K562 (cell line): ENCODE data around the gene TRPM2. TPM values are rescaled to one million over a fixed set of nuclear protein-coding genes. Genes with fewer than 3 reads are reported as not detected.
A peak's percentile ranks its signal among the peaks of the same experiment; 100 is the strongest.

Experiments used
- ATAC-seq: fragments of 200-7000 bp; cut with Tn5 transposase; 3 replicates; pipeline ENCODE4 v1.9.1; 2020; ENCODE audit warnings: moderate library complexity
- BruUV-seq: library from RNA; stranded (reverse); fragments of 400-500 nt; replicated peaks from 2 replicates; lab custom pipeline; 2021; lab: Mats Ljungman, UMichigan
- CTCF ChIA-PET: fragments of 300-600 bp; formaldehyde crosslinking; extraction: SDS; loops from one replicate; lab custom pipeline; 2021; ENCODE audit warnings: low intra/inter-chr PET ratio; lab: Yijun Ruan, JAX
- POLR2A ChIA-PET: fragments of 300-600, 350-650 bp; sonication (Branson Sonifier 250); formaldehyde crosslinking; extraction: SDS; loops from one replicate; lab custom pipeline; 2021; ENCODE audit warnings: antibody characterized with exemption, inconsistent platforms; lab: Yijun Ruan, JAX
- DNase-seq, 4 experiments: peaks; one replicate each; pipeline versions ENCODE4 v3.0.0 to v3.0.0-alpha.2; 2011 to 2018; ENCODE audit warnings: low spot score in 3 of 4, mixed read lengths in 3 of 4; ENCODE audit errors: extremely low read depth in 1 of 4
- FAIRE-seq: peaks from 2 replicates; lab custom pipeline; 2011; peaks lifted over from hg19 to GRCh38; lab: Jason Lieb, UNC
- H2AFZ ChIP-seq: 2 replicates; pipeline ENCODE4 v1.6.0; 2011; ENCODE audit warnings: low read depth, low read length, control low read depth, inconsistent platforms
- H3K27ac ChIP-seq: fragments of 200-600 bp; 3 replicates; pipeline ENCODE4 v1.8.0; 2011; ENCODE audit warnings: low read depth, mild to moderate bottlenecking, control low read depth, inconsistent platforms, low read length, moderate library complexity, mixed read lengths; ENCODE audit errors: extremely low read depth
- H3K27me3 ChIP-seq, 2 experiments: fragments of 300-600 bp in 1 of 2; 2 replicates in 1 of 2; 3 replicates in 1 of 2; pipeline versions ENCODE4 v1.6.0 to v1.8.0; 2011; ENCODE audit warnings: inconsistent platforms in 2 of 2, low read length in 2 of 2, mild to moderate bottlenecking in 1 of 2, mixed read lengths in 1 of 2, moderate library complexity in 1 of 2; ENCODE audit not compliant: control insufficient read depth in 2 of 2, insufficient read depth in 2 of 2
- H3K36me3 ChIP-seq: fragments of 300-600 bp; 3 replicates; pipeline ENCODE4 v1.8.0; 2011; ENCODE audit warnings: mild to moderate bottlenecking, low read length, inconsistent platforms; ENCODE audit not compliant: control insufficient read depth, insufficient read depth
- H3K4me1 ChIP-seq, 2 experiments: fragments of 200-600 bp in 1 of 2; replicated peaks in 1 of 2; 2 replicates in 1 of 2; 3 replicates in 1 of 2; pipeline versions ENCODE4 v1.5.1 to v1.8.0; 2011; ENCODE audit warnings: inconsistent platforms in 2 of 2, low read length in 2 of 2, mild to moderate bottlenecking in 1 of 2, mixed read lengths in 1 of 2, moderate library complexity in 1 of 2; ENCODE audit not compliant: control insufficient read depth in 2 of 2, insufficient read depth in 2 of 2
- H3K4me2 ChIP-seq: 2 replicates; pipeline ENCODE4 v1.6.1; 2011; ENCODE audit warnings: low read length, control low read depth, inconsistent platforms, mixed read lengths; ENCODE audit not compliant: insufficient read depth
- H3K4me3 ChIP-seq: fragments of 200-600 bp; sonication (generic), shearing (Covaris generic); 2 replicates; pipeline ENCODE4 v1.5.1; 2016; ENCODE audit warnings: control low read depth, inconsistent platforms
- H3K79me2 ChIP-seq: fragments of 200-600 bp; 3 replicates; pipeline ENCODE4 v1.8.0; 2011; ENCODE audit warnings: low read length, inconsistent platforms; ENCODE audit not compliant: control insufficient read depth, insufficient read depth
- H3K9ac ChIP-seq, 2 experiments: 2 replicates each; pipeline versions ENCODE4 v1.6.0 to v1.6.1; 2011; ENCODE audit warnings: low read depth in 2 of 2, low read length in 2 of 2, control low read depth in 1 of 2, inconsistent platforms in 1 of 2, mild to moderate bottlenecking in 1 of 2, mixed read lengths in 1 of 2; ENCODE audit not compliant: insufficient read depth in 1 of 2
- H3K9me1 ChIP-seq: one replicate; pipeline ENCODE4 v1.6.0; 2011; ENCODE audit warnings: inconsistent platforms, mild to moderate bottlenecking, low read length, moderate library complexity; ENCODE audit not compliant: control insufficient read depth, insufficient read depth
- H3K9me3 ChIP-seq: replicated peaks from 2 replicates; pipeline ENCODE4 v1.5.1; 2011; ENCODE audit warnings: low read depth, low read length, inconsistent platforms; ENCODE audit not compliant: control insufficient read depth, insufficient read depth
- H4K20me1 ChIP-seq: replicated peaks from 2 replicates; pipeline ENCODE4 v1.6.1; 2011; ENCODE audit warnings: low read length, inconsistent platforms, mixed read lengths; ENCODE audit not compliant: control insufficient read depth, insufficient read depth
- BHLHE40 ChIP-seq: IDR thresholded peaks from 2 replicates; pipeline ENCODE4 v1.6.1; 2011; ENCODE audit warnings: low read length, improper control_type of control experiment
- CREB5 ChIP-seq: fragments of 250-450 bp; sonication (Bioruptor Pico); IDR thresholded peaks from 2 replicates; pipeline ENCODE4 v1.5.0; 2020; ENCODE audit warnings: mild to moderate bottlenecking
- E2F8 ChIP-seq: fragments of 450-650 bp; IDR thresholded peaks from 2 replicates; pipeline ENCODE4 v1.7.1; 2018; ENCODE audit warnings: mild to moderate bottlenecking, low read depth; ENCODE audit not compliant: partially characterized antibody
- PHB ChIP-seq: fragments of 250-450 bp; sonication (Bioruptor Pico); IDR thresholded peaks from 2 replicates; pipeline ENCODE4 v1.5.0; 2021
- POLR2A ChIP-seq: fragments of 450-650 bp; conservative IDR thresholded peaks from 2 replicates; pipeline ENCODE4 v1.6.1; 2016
- POLR2B ChIP-seq: fragments of 450-650 bp; IDR thresholded peaks from 2 replicates; pipeline ENCODE4 v1.6.1; 2018; ENCODE audit warnings: low read depth; ENCODE audit not compliant: partially characterized antibody
- POLR2G ChIP-seq: fragments of 200-400 bp; formaldehyde crosslinking; IDR thresholded peaks from 2 replicates; pipeline ENCODE4 v1.6.1; 2017; ENCODE audit warnings: low read depth, mild to moderate bottlenecking, antibody characterized with exemption, low read length, moderate library complexity
- RCOR1 ChIP-seq, 2 experiments: IDR thresholded peaks; 2 replicates each; pipeline ENCODE4 v1.6.1; 2012; ENCODE audit warnings: low read depth in 2 of 2, low read length in 2 of 2, borderline replicate concordance in 1 of 2, improper control_type of control experiment in 1 of 2
- ZBTB33 ChIP-seq: sonication (generic); formaldehyde crosslinking; IDR thresholded peaks from 2 replicates; pipeline ENCODE4 v1.8.1; 2023; ENCODE audit warnings: mild to moderate bottlenecking, missing genetic modification reagents
- ZBTB9 ChIP-seq: fragments of 450-650 bp; formaldehyde crosslinking; IDR thresholded peaks from 2 replicates; pipeline ENCODE4 v1.4.0; 2020; ENCODE audit warnings: mild to moderate bottlenecking, moderate library complexity
- WGBS: fragments of 100-300 bp; shearing (Covaris generic); methylation state at CpG from one replicate; pipeline ENCODE4 v1.1.6; 2016; ENCODE audit warnings: low coverage, mixed read lengths; ENCODE audit not compliant: insufficient coverage; ENCODE audit errors: missing lambda C conversion rate; 5-methylcytosine and 5-hydroxymethylcytosine counted together
- in situ Hi-C: fragments of 300-500 bp; cut with MboI; formaldehyde crosslinking; loops from 4 replicates; pipeline ENCODE4 v1.15.0; 2018; ENCODE audit warnings: inconsistent platforms, mixed read lengths
- intact Hi-C: fragments of 100-400 bp; cut with micrococcal nuclease; formaldehyde crosslinking; loops from 2 replicates; pipeline ENCODE4 v1.14.2; 2022
- polyA plus RNA-seq, 8 experiments: library from polyadenylated mRNA; depleted of rRNA in 4 of 8; stranded (reverse) in 5 of 8; unstranded in 3 of 8; fragments of >200 nt; fragmentation: Nextera tagmentation in 2 of 8; fragmentation: Illumina TruSeq in 1 of 8; extraction: Ambion mirVana in 2 of 8; extraction: Trizol in 1 of 8; gene quantifications; 2 replicates each; pipeline versions ENCODE4 v1.2.1 to v1.2.3, GENCODE V29; 2011 to 2014; ENCODE audit warnings: inconsistent platforms in 1 of 8, missing spikeins in 1 of 8
- total RNA-seq, 7 experiments: library from RNA; depleted of rRNA in 6 of 7; stranded (reverse); fragments of >200 nt in 6 of 7; fragmentation: Illumina TruSeq in 2 of 7; extraction: Trizol in 2 of 7; gene quantifications; 2 replicates each; pipeline versions ENCODE4 v1.2.1 to v1.2.3, GENCODE V29; 2011 to 2021; ENCODE audit warnings: low replicate concordance in 1 of 7

TRPM2 gene
- total and polyA plus RNA-seq, 9 of the 15 experiments (the other 6 are each of a cell fraction or from before 2014, with no cell fraction given) = 0.33 to 2.1 (median 0.98) TPM; not detected in 2

GRCh38 chr21:44329971-44330681 is 23.3 kb upstream of the TRPM2 start (continued):
- TF ChIP-seq E2F8 (no peak), RCOR1 (IDR thresholded peaks at IDR 0.05; ENCODE audit: borderline replicate concordance in 1 of 2, low read depth in 2 of 2, low read length in 2 of 2) (no peak), ZBTB9 (CRISPR knock-in tag) (no peak)

- H3K27me3 ChIP-seq = no peaks in the 10 kb centered on the region
- H3K4me3 ChIP-seq = no peak overlapping the region
- CTCF ChIA-PET = no interaction called here
- H2AFZ ChIP-seq = no peak overlapping the region
- peak overlapping the region in 1 of 2 experiments; percentile 68; a peak in 1 of 4 replicates for H3K9ac ChIP-seq
- ATAC-seq (no peak), FAIRE-seq (no peak), DNase-seq (no peak)
- no peaks in the 10 kb centered on the region for H3K79me2 ChIP-seq
- peaks cover 15% of the 10 kb centered on the region for H4K20me1 ChIP-seq
- TF ChIP-seq ZBTB33 (peak; percentile 76), POLR2G (peak; percentile 58), BHLHE40 (no peak), POLR2A (peak; percentile 7; the same call in 1 of the 2 replicates), POLR2B (no peak), PHB (CRISPR knock-in tag) (no peak), CREB5 (CRISPR knock-in tag) (no peak)
- no peaks in the 10 kb centered on the region for H3K9me3 ChIP-seq
- in situ Hi-C loops = no loop called here
- peaks cover 16% of the 10 kb centered on the region; the same call in 1 of the 3 replicates for H3K36me3 ChIP-seq
- intact Hi-C loops = no loop called here
- H3K27ac ChIP-seq = no peak overlapping the region
- WGBS = 58% methylated on average over 15 of the region's 18 CpGs
- H3K9me1 ChIP-seq = peaks cover 7% of the 10 kb centered on the region
- no peak overlapping the region for H3K4me2 ChIP-seq
- no TSS peak for BruUV-seq
- H3K4me1 ChIP-seq = peaks cover 0 to 70% of the 10 kb centered on the region in 2 experiments; a peak in 2 of 5 replicates
- POLR2A ChIA-PET = no interaction called here
Observed at GRCh38 chr21:44330698-44331097, 22.7 kb upstream of the TRPM2 start.
